Measurements from ENCODE around the gene ZNF367. TPM values are rescaled to one million over a fixed set of nuclear protein-coding genes. Genes with fewer than 3 reads are reported as not detected.

ZNF367 gene
- total RNA-seq, 5 donors from 2014 or later (not counting 1 experiment from before 2014, with no cell fraction given), result 3.7 to 6.2 (median 5.8) TPM

- ATAC-seq (replicated peaks in 1 of 4), result peak in 1 of 4 experiments; percentile 52
Observed at GRCh38 chr9:96399325-96399633, 18.9 kb downstream of the ZNF367 start.

GRCh38 chr9:96398582-96399324 lies 19.4 kb downstream of the ZNF367 start:
- H3K4me3 ChIP-seq (ENCODE audit: control insufficient read depth in 1 of 2, extremely low read depth in 1 of 2, low read length in 1 of 2), result no peak overlapping the region
- H3K9me3 Mint-ChIP-seq, result peaks cover 0 to 5% (median 4%) of the 10 kb centered on the region in 3 donors
- ChIA-PET POLR2A (interaction anchor here in 1 of 2 donors (0.8 kb wide), 1 partner anchor 1502 kb away, joined by 3 read pairs; no protein-coding TSS in a partner anchor), CTCF (interaction anchor here in 1 of 2 donors (0.6 kb wide), 1 partner anchor 823 kb away, joined by 3 read pairs; no protein-coding TSS in a partner anchor)
- DNase-seq, result peak in 9 of 35 experiments; percentile 8 to 49 (median 20)
- ATAC-seq (replicated peaks in 1 of 4), result peak; percentile 90 to 97 (median 94)
- H3K27ac Mint-ChIP-seq, result peak overlapping the region; percentile 94 to 97
- H3K27ac ChIP-seq (ENCODE audit: low read length), result peak overlapping the region; percentile 83
- no peaks in the 10 kb centered on the region for H3K9me3 ChIP-seq
- H3K4me1 Mint-ChIP-seq, result peaks cover 25 to 30% (median 27%) of the 10 kb centered on the region in 3 donors
- H3K4me1 ChIP-seq (ENCODE audit: control insufficient read depth in 1 of 2, extremely low read depth in 1 of 2, insufficient read depth in 2 of 2, low read length in 2 of 2), result peaks cover 12 to 18% of the 10 kb centered on the region in 2 experiments
- H3K36me3 Mint-ChIP-seq, result peaks cover 8% of the 10 kb centered on the region
- H3K27me3 Mint-ChIP-seq, result no peaks in the 10 kb centered on the region
- H3K36me3 ChIP-seq (ENCODE audit: control insufficient read depth in 2 of 2, extremely low read depth in 1 of 2, insufficient read depth in 1 of 2, low read length in 1 of 2), result peaks cover 0 to under 1% of the 10 kb centered on the region in 2 donors
- H3K27me3 ChIP-seq (replicated peaks in 1 of 2; ENCODE audit: control insufficient read depth in 2 of 2, extremely low read depth in 1 of 2, insufficient read depth in 2 of 2, low read length in 1 of 2), result no peaks in the 10 kb centered on the region
- WGBS (ENCODE audit: insufficient coverage), result 58% methylated on average over 2 of the region's 3 CpGs
- H3K4me3 Mint-ChIP-seq, result peak overlapping the region; percentile 21 to 51 (median 29)

More at GRCh38 chr9:96399325-96399633, 18.9 kb downstream of the ZNF367 start:
- CTCF ChIA-PET, result interaction anchor here in 1 of 2 donors (0.6 to 1.2 kb wide), 2 partner anchors 13 to 823 kb away, joined by 3 to 4 read pairs; no protein-coding TSS in a partner anchor
- H3K4me3 Mint-ChIP-seq, result peak overlapping the region; percentile 21 to 51 (median 29)
- WGBS (ENCODE audit: insufficient coverage), result 66% methylated on average over 2 of the region's 3 CpGs
- peaks cover 12 to 18% of the 10 kb centered on the region in 2 experiments for H3K4me1 ChIP-seq (ENCODE audit: control insufficient read depth in 1 of 2, extremely low read depth in 1 of 2, insufficient read depth in 2 of 2, low read length in 2 of 2)
- POLR2A ChIA-PET, result interaction anchor here in 1 of 2 donors (0.8 kb wide), 1 partner anchor 1501 kb away, joined by 3 read pairs; no protein-coding TSS in a partner anchor
- peak overlapping the region; percentile 94 to 97 for H3K27ac Mint-ChIP-seq
- H3K27me3 Mint-ChIP-seq, result no peaks in the 10 kb centered on the region
- peaks cover 25 to 30% (median 27%) of the 10 kb centered on the region in 3 donors for H3K4me1 Mint-ChIP-seq
- peak overlapping the region; percentile 83 for H3K27ac ChIP-seq (ENCODE audit: low read length)
- no peak for DNase-seq
- H3K36me3 ChIP-seq (ENCODE audit: control insufficient read depth in 2 of 2, extremely low read depth in 1 of 2, insufficient read depth in 1 of 2, low read length in 1 of 2), result no peaks in the 10 kb centered on the region
- no peak overlapping the region for H3K4me3 ChIP-seq (ENCODE audit: control insufficient read depth in 1 of 2, extremely low read depth in 1 of 2, low read length in 1 of 2)
- H3K9me3 Mint-ChIP-seq, result peaks cover 0 to 5% (median 4%) of the 10 kb centered on the region in 3 donors
- H3K9me3 ChIP-seq, result no peaks in the 10 kb centered on the region
- H3K27me3 ChIP-seq (replicated peaks in 1 of 2; ENCODE audit: control insufficient read depth in 2 of 2, extremely low read depth in 1 of 2, insufficient read depth in 2 of 2, low read length in 1 of 2), result no peaks in the 10 kb centered on the region
- H3K36me3 Mint-ChIP-seq, result peaks cover 8% of the 10 kb centered on the region

GRCh38 chr9:96395964-96396363 lies 22.2 kb downstream of the ZNF367 start:
- WGBS (ENCODE audit: insufficient coverage), result no CpG with 5 or more reads among the region's 2 CpGs
- Histone ChIP-seq H3K36me3 (ENCODE audit: control insufficient read depth in 2 of 2, extremely low read depth in 1 of 2, insufficient read depth in 1 of 2, low read length in 1 of 2) (peaks cover 0 to 12% of the 10 kb centered on the region in 2 donors), H3K9me3 (no peaks in the 10 kb centered on the region), H3K4me3 (ENCODE audit: control insufficient read depth in 1 of 2, extremely low read depth in 1 of 2, low read length in 1 of 2) (no peak overlapping the region), H3K27me3 (replicated peaks in 1 of 2; ENCODE audit: control insufficient read depth in 2 of 2, extremely low read depth in 1 of 2, insufficient read depth in 2 of 2, low read length in 1 of 2) (no peaks in the 10 kb centered on the region), H3K27ac (ENCODE audit: low read length) (no peak overlapping the region), H3K4me1 (ENCODE audit: control insufficient read depth in 1 of 2, extremely low read depth in 1 of 2, insufficient read depth in 2 of 2, low read length in 2 of 2) (peaks cover 12 to 23% of the 10 kb centered on the region in 2 experiments)
- DNase-seq (no peak), ATAC-seq (replicated peaks in 1 of 4) (no peak)
- Mint-ChIP-seq H3K4me3 (no peak overlapping the region), H3K27me3 (no peaks in the 10 kb centered on the region), H3K36me3 (peaks cover 15% of the 10 kb centered on the region), H3K4me1 (peaks cover 25 to 32% (median 29%) of the 10 kb centered on the region in 3 donors), H3K27ac (peak overlapping the region in 1 of 2 donors; percentile 49), H3K9me3 (peaks cover 0 to 5% (median 4%) of the 10 kb centered on the region in 3 donors)
- ChIA-PET POLR2A (no interaction called here), CTCF (no interaction called here)

- DNase-seq (no peak), ATAC-seq (replicated peaks in 1 of 4) (no peak)
- Histone ChIP-seq H3K36me3 (ENCODE audit: control insufficient read depth in 2 of 2, extremely low read depth in 1 of 2, insufficient read depth in 1 of 2, low read length in 1 of 2) (peaks cover 0 to 12% of the 10 kb centered on the region in 2 donors), H3K27ac (ENCODE audit: low read length) (no peak overlapping the region), H3K27me3 (replicated peaks in 1 of 2; ENCODE audit: control insufficient read depth in 2 of 2, extremely low read depth in 1 of 2, insufficient read depth in 2 of 2, low read length in 1 of 2) (no peaks in the 10 kb centered on the region), H3K4me1 (ENCODE audit: control insufficient read depth in 1 of 2, extremely low read depth in 1 of 2, insufficient read depth in 2 of 2, low read length in 2 of 2) (peaks cover 12 to 23% of the 10 kb centered on the region in 2 experiments), H3K9me3 (no peaks in the 10 kb centered on the region), H3K4me3 (ENCODE audit: control insufficient read depth in 1 of 2, extremely low read depth in 1 of 2, low read length in 1 of 2) (no peak overlapping the region)
- Mint-ChIP-seq H3K27ac (peak overlapping the region in 1 of 2 donors; percentile 19), H3K9me3 (no peaks in the 10 kb centered on the region), H3K4me3 (no peak overlapping the region), H3K4me1 (peaks cover 18 to 28% (median 23%) of the 10 kb centered on the region in 3 donors), H3K36me3 (peaks cover 14% of the 10 kb centered on the region), H3K27me3 (no peaks in the 10 kb centered on the region)
- 92% methylated on average over 4 of the region's 6 CpGs for WGBS (ENCODE audit: insufficient coverage)
- CTCF ChIA-PET, result no interaction called here
- POLR2A ChIA-PET, result interaction anchor here (0.5 to 0.6 kb wide), 3 partner anchors 63 to 249 kb away, joined by 3 to 7 read pairs (median 3); no protein-coding TSS in a partner anchor
Observed at GRCh38 chr9:96394832-96395496, 23.2 kb downstream of the ZNF367 start.

GRCh38 chr9:96392263-96392662 lies 25.9 kb downstream of the ZNF367 start:
- Mint-ChIP-seq H3K4me1 (peaks cover 0 to 10% (median 5%) of the 10 kb centered on the region in 3 donors), H3K9me3 (no peaks in the 10 kb centered on the region), H3K4me3 (no peak overlapping the region), H3K27ac (peak overlapping the region in 1 of 2 donors; percentile 24), H3K36me3 (peaks cover 14% of the 10 kb centered on the region), H3K27me3 (no peaks in the 10 kb centered on the region)
- Histone ChIP-seq H3K4me3 (ENCODE audit: control insufficient read depth in 1 of 2, extremely low read depth in 1 of 2, low read length in 1 of 2) (no peak overlapping the region), H3K27me3 (replicated peaks in 1 of 2; ENCODE audit: control insufficient read depth in 2 of 2, extremely low read depth in 1 of 2, insufficient read depth in 2 of 2, low read length in 1 of 2) (no peaks in the 10 kb centered on the region), H3K36me3 (ENCODE audit: control insufficient read depth in 2 of 2, extremely low read depth in 1 of 2, insufficient read depth in 1 of 2, low read length in 1 of 2) (peaks cover 0 to 16% of the 10 kb centered on the region in 2 donors), H3K27ac (ENCODE audit: low read length) (no peak overlapping the region), H3K9me3 (no peaks in the 10 kb centered on the region), H3K4me1 (ENCODE audit: control insufficient read depth in 1 of 2, extremely low read depth in 1 of 2, insufficient read depth in 2 of 2, low read length in 2 of 2) (peaks cover 0 to 5% of the 10 kb centered on the region in 2 experiments)
- POLR2A ChIA-PET, result no interaction called here
- CTCF ChIA-PET, result no interaction called here
- DNase-seq (no peak), ATAC-seq (replicated peaks in 1 of 4) (no peak)
- WGBS (ENCODE audit: insufficient coverage), result 100% methylated on average over 7 of the region's 12 CpGs
